Gastroesophageal sphincter (tissue), 3 donors: ENCODE measurements around the gene EVI5L.

Source experiments
- POLR2A ChIP-seq, 2 donors: fragments of 450-650 bp; IDR thresholded peaks; one replicate each; pipeline ENCODE4 v1.6.1; 2017; ENCODE audit warnings: antibody characterized with exemption in 2 of 2, mild to moderate bottlenecking in 2 of 2, moderate library complexity in 1 of 2
- POLR2AphosphoS5 ChIP-seq: sonication (generic); formaldehyde crosslinking; IDR thresholded peaks from one replicate; pipeline ENCODE4 v1.6.1; 2017; ENCODE audit warnings: antibody characterized with exemption
- TF ChIP-seq, protein P1 (sequence below), 4 experiments: fragments of 200-600 bp in 2 of 4; fragments of 450-650 bp in 2 of 4; sonication (generic) in 1 of 4; IDR thresholded peaks; one replicate each; pipeline ENCODE4 v1.5.1; 2017 to 2019; ENCODE audit warnings: antibody characterized with exemption in 4 of 4, mild to moderate bottlenecking in 2 of 4, moderate library complexity in 2 of 4

- TF ChIP-seq, protein P1, sequence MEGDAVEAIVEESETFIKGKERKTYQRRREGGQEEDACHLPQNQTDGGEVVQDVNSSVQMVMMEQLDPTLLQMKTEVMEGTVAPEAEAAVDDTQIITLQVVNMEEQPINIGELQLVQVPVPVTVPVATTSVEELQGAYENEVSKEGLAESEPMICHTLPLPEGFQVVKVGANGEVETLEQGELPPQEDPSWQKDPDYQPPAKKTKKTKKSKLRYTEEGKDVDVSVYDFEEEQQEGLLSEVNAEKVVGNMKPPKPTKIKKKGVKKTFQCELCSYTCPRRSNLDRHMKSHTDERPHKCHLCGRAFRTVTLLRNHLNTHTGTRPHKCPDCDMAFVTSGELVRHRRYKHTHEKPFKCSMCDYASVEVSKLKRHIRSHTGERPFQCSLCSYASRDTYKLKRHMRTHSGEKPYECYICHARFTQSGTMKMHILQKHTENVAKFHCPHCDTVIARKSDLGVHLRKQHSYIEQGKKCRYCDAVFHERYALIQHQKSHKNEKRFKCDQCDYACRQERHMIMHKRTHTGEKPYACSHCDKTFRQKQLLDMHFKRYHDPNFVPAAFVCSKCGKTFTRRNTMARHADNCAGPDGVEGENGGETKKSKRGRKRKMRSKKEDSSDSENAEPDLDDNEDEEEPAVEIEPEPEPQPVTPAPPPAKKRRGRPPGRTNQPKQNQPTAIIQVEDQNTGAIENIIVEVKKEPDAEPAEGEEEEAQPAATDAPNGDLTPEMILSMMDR (IDR thresholded peaks at IDR 0.05) = no peak
- no peak for TF ChIP-seq POLR2A (IDR thresholded peaks at IDR 0.05)
- TF ChIP-seq POLR2AphosphoS5 = no peak
Measured at GRCh38 chr19:7829166-7829520, 875 bp upstream of the EVI5L start.
